PC-9 (cell line): ENCODE data around the gene AMIGO1. TPM values are rescaled to one million over a fixed set of nuclear protein-coding genes. Genes with fewer than 3 reads are reported as not detected.

Experiments used
- BruUV-seq: library from RNA; stranded (reverse); fragments of 400-500 nt; replicated peaks from 2 replicates; lab custom pipeline; 2021; lab: Mats Ljungman, UMichigan
- CTCF ChIA-PET: fragments of 300-600 bp; sonication (Branson Sonifier 250); formaldehyde crosslinking; loops from one replicate; lab custom pipeline; 2022; ENCODE audit warnings: antibody characterized with exemption; lab: Charles Lee
- POLR2A ChIA-PET: fragments of 300-600 bp; sonication (Branson Sonifier 250); formaldehyde crosslinking; loops from one replicate; lab custom pipeline; 2022; ENCODE audit warnings: antibody characterized with exemption; ENCODE audit not compliant: unreplicated experiment; lab: Charles Lee
- DNase-seq, 2 experiments: peaks; one replicate each; pipeline versions ENCODE4 v3.0.0 to v3.0.0-alpha.2; 2015 to 2022; ENCODE audit warnings: mixed read lengths in 1 of 2
- H2AFZ ChIP-seq: fragments of 200-600 bp; sonication (generic); 2 replicates; pipeline ENCODE4 v1.8.1; 2017; ENCODE audit warnings: antibody characterized with exemption
- H3F3A ChIP-seq: fragments of 200-600 bp; sonication (generic); 2 replicates; pipeline ENCODE4 v1.8.1; 2017; ENCODE audit warnings: antibody characterized with exemption, mild to moderate bottlenecking, low read depth; ENCODE audit not compliant: insufficient read depth
- H3K27ac ChIP-seq: fragments of 200-600 bp; sonication (generic); 2 replicates; pipeline ENCODE4 v1.6.1; 2016; ENCODE audit warnings: mixed run types
- H3K27me3 ChIP-seq: fragments of 200-600 bp; sonication (generic); 2 replicates; pipeline ENCODE4 v1.6.1; 2016; ENCODE audit warnings: low read depth, mixed run types; ENCODE audit not compliant: insufficient read depth
- H3K36me3 ChIP-seq: fragments of 200-600 bp; sonication (generic); 2 replicates; pipeline ENCODE4 v1.6.1; 2016; ENCODE audit warnings: low read depth, mixed run types
- H3K4me1 ChIP-seq: fragments of 200-600 bp; sonication (generic); replicated peaks from 2 replicates; pipeline ENCODE4 v1.6.1; 2016; ENCODE audit warnings: mixed run types; ENCODE audit not compliant: insufficient read depth
- H3K4me2 ChIP-seq: fragments of 200-600 bp; sonication (generic); 2 replicates; pipeline ENCODE4 v1.6.1; 2017; ENCODE audit warnings: mixed run types
- H3K4me3 ChIP-seq: fragments of 200-600 bp; sonication (generic); 2 replicates; pipeline ENCODE4 v1.6.1; 2016; ENCODE audit warnings: mixed run types
- H3K79me2 ChIP-seq: fragments of 200-600 bp; sonication (generic); 2 replicates; pipeline ENCODE4 v1.6.1; 2017; ENCODE audit warnings: low read depth, mixed run types
- H3K9me2 ChIP-seq: fragments of 200-600 bp; sonication (generic); 2 replicates; pipeline ENCODE4 v1.8.1; 2017; ENCODE audit warnings: mild to moderate bottlenecking; ENCODE audit not compliant: insufficient read depth
- H3K9me3 ChIP-seq: fragments of 200-600 bp; sonication (generic); 2 replicates; pipeline ENCODE4 v1.8.1; 2016; ENCODE audit warnings: low read depth; ENCODE audit not compliant: insufficient read depth
- H4K20me1 ChIP-seq: fragments of 200-600 bp; sonication (generic); 2 replicates; pipeline ENCODE4 v1.8.1; 2017; ENCODE audit not compliant: insufficient read depth
- EZH2 ChIP-seq: fragments of 200-600 bp; sonication (generic); IDR thresholded peaks from 2 replicates; pipeline ENCODE4 v1.8.0; 2017; ENCODE audit warnings: antibody characterized with exemption, low read depth
- intact Hi-C: fragments of 100-400 bp; cut with micrococcal nuclease; formaldehyde crosslinking; loops from one replicate; pipeline ENCODE4 v1.10.0; 2022; ENCODE audit not compliant: unreplicated experiment
- total RNA-seq: library from RNA; stranded (reverse); gene quantifications from 2 replicates; pipeline ENCODE4 v1.2.3, GENCODE V29; 2021
- TF ChIP-seq, protein P1 (sequence below): fragments of 200-600 bp; sonication (generic); conservative IDR thresholded peaks from 2 replicates; pipeline ENCODE4 v1.6.1; 2017; ENCODE audit warnings: mixed run types, antibody characterized with exemption, mild to moderate bottlenecking, moderate library complexity

The AMIGO1 gene
- total RNA-seq, 1 experiment from 2014 or later = 4.2 TPM

DNA sequence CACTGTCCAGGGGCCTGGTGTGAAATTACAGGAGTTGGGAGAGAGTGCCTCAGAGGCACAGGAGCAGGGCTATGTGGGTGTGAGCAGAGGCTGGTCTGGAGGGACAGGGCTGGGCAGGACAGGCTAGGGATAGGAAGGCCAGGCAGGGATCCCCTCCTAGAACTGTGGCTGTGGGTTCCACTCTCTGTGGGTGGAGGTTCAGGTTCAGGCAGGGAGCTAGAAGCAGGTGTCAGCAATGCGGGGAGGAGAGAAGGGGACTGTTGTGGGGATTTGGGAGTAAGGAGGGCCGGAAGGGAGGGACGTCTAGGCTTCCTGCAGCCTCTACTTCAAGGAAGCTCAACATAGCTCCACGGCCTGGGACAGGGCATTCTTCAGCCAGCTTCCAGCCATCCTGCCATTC lies 21.9 kb upstream of the AMIGO1 start:
- no TSS peak for BruUV-seq

DNA sequence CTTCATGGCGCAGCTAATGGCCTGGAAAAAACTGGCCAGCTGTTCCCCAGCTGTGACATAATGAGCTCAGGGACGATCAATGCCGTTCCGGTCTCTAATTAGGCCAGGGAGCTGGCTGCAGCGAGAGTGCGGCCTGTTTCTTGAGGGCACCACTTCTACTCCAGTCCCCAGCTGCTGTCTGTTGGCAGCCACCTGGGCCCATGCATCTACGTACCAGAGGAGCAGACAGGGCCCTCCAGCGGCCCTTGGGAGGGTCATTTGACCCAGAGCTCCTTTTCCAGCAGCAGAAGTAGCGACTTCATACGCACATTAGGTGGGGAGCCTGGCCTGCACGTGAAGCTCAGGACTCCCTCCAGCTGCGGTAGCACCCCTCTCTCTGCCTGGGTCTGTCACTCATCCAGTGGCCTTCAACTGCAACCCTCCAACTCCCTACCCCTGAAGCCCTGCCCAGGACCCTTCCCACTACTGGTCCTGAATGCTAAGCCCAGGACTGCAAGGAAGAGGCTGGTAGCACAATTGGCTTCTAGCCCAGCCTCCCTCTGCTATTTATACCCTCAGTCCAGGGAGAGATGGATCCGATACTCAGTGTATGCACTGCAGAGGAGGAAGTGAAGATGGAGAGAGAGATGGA lies 21.0 kb upstream of the AMIGO1 start:
- H3K79me2 ChIP-seq = no peaks in the 10 kb centered on the region
- TF ChIP-seq, protein P1, sequence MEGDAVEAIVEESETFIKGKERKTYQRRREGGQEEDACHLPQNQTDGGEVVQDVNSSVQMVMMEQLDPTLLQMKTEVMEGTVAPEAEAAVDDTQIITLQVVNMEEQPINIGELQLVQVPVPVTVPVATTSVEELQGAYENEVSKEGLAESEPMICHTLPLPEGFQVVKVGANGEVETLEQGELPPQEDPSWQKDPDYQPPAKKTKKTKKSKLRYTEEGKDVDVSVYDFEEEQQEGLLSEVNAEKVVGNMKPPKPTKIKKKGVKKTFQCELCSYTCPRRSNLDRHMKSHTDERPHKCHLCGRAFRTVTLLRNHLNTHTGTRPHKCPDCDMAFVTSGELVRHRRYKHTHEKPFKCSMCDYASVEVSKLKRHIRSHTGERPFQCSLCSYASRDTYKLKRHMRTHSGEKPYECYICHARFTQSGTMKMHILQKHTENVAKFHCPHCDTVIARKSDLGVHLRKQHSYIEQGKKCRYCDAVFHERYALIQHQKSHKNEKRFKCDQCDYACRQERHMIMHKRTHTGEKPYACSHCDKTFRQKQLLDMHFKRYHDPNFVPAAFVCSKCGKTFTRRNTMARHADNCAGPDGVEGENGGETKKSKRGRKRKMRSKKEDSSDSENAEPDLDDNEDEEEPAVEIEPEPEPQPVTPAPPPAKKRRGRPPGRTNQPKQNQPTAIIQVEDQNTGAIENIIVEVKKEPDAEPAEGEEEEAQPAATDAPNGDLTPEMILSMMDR = no peak
- TF ChIP-seq EZH2 = no peak
- no peak overlapping the region for H3K4me2 ChIP-seq
- intact Hi-C loops = loop anchor here (5.0 kb wide), 1 partner anchor 128 kb away; no protein-coding TSS in a partner anchor
- H3K27ac ChIP-seq = no peak overlapping the region
- no peak overlapping the region for H3K4me3 ChIP-seq
- no peaks in the 10 kb centered on the region for H3K4me1 ChIP-seq
- no peaks in the 10 kb centered on the region for H3K36me3 ChIP-seq
- peaks cover 5% of the 10 kb centered on the region; the same call in 1 of the 2 replicates for H3F3A ChIP-seq
- H3K9me3 ChIP-seq = no peaks in the 10 kb centered on the region
- no TSS peak for BruUV-seq
- peaks cover 18% of the 10 kb centered on the region for H3K27me3 ChIP-seq
- no peak for DNase-seq
- H2AFZ ChIP-seq = no peak overlapping the region
- no peaks in the 10 kb centered on the region for H4K20me1 ChIP-seq
- POLR2A ChIA-PET = no interaction called here
- H3K9me2 ChIP-seq = no peaks in the 10 kb centered on the region
- CTCF ChIA-PET = interaction anchor here (0.6 kb wide), 1 partner anchor 319 kb away, joined by 4 read pairs; no protein-coding TSS in a partner anchor

More for the DNA sequence above, 21.9 kb upstream of the AMIGO1 start:
- peaks cover 5% of the 10 kb centered on the region; the same call in 1 of the 2 replicates for H3F3A ChIP-seq
- H3K9me3 ChIP-seq = no peaks in the 10 kb centered on the region
- POLR2A ChIA-PET = no interaction called here
- no peaks in the 10 kb centered on the region for H3K4me1 ChIP-seq
- no peaks in the 10 kb centered on the region for H3K79me2 ChIP-seq
- no peak overlapping the region for H3K27ac ChIP-seq
- intact Hi-C loops = loop anchor here (5.0 kb wide), 1 partner anchor 129 kb away; no protein-coding TSS in a partner anchor
- no peaks in the 10 kb centered on the region for H3K9me2 ChIP-seq
- peaks cover 11% of the 10 kb centered on the region for H3K27me3 ChIP-seq
- H4K20me1 ChIP-seq = no peaks in the 10 kb centered on the region
- H3K4me3 ChIP-seq = no peak overlapping the region
- CTCF ChIA-PET = interaction anchor here (0.5 to 2.1 kb wide), 3 partner anchors 40 to 550 kb away, joined by 3 to 25 read pairs (median 3); no protein-coding TSS in a partner anchor
- no peaks in the 10 kb centered on the region for H3K36me3 ChIP-seq
- no peak overlapping the region for H2AFZ ChIP-seq
- no peak overlapping the region for H3K4me2 ChIP-seq
- no peak for DNase-seq
- TF ChIP-seq, protein P1 = no peak
- no peak for TF ChIP-seq EZH2

DNA sequence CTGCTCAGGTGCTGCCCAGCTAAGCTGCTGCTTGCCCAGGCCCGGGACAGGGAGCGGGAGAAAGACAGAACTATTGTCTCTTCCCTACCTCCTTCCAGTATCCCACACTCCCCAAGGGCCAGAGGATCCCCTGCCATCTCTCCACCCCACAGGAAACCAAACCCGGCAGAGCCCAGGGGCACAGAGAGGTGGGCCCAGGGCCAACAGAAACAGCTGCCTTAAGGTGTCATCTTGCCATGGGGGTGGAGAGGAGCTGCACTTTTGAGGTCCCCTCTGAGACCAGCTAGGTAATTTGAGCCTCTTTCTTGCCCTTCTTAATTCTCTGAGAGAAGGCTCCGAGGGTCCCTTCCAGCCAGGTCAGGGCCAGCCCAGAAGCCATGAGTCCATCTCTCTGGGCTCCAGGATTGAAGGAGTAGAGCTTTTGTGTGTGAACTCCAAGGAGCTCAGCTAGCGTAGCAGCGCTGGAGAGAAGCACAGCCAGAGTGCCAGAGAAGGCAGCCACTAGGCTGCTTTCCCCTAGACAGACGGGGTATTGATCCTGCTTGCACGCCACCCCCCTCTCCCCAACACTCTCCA lies 20.4 kb upstream of the AMIGO1 start:
- Histone ChIP-seq H3K27me3 (peaks cover 18% of the 10 kb centered on the region), H3K4me1 (no peaks in the 10 kb centered on the region), H4K20me1 (no peaks in the 10 kb centered on the region), H3K4me3 (no peak overlapping the region), H3K36me3 (no peaks in the 10 kb centered on the region), H3K9me2 (no peaks in the 10 kb centered on the region), H3K4me2 (no peak overlapping the region), H2AFZ (no peak overlapping the region), H3F3A (peaks cover 5% of the 10 kb centered on the region; the same call in 1 of the 2 replicates), H3K27ac (no peak overlapping the region), H3K9me3 (no peaks in the 10 kb centered on the region), H3K79me2 (no peaks in the 10 kb centered on the region)
- POLR2A ChIA-PET = no interaction called here
- CTCF ChIA-PET = interaction anchor here (0.6 to 1.1 kb wide), 3 partner anchors 20 to 319 kb away, joined by 3 to 4 read pairs (median 4); no protein-coding TSS in a partner anchor
- intact Hi-C loops = loop anchor here (5.0 kb wide), 1 partner anchor 128 kb away; no protein-coding TSS in a partner anchor
- TF ChIP-seq EZH2 = no peak
- TF ChIP-seq, protein P1 = no peak
- DNase-seq = no peak
- BruUV-seq = no TSS peak
